GM18519 (cell line): ENCODE results near the gene DUSP18.
"Not testable (repeated sequence)": the region's sequence is repeated elsewhere in the genome, so short reads cannot be mapped to it uniquely, and the experiment has no call there.

Experiments
- ATAC-seq: cut with Tn5 transposase; IDR thresholded peaks from one replicate; pipeline ENCODE4 v1.9.1; 2021; ENCODE audit warnings: mild to moderate bottlenecking, moderate library complexity; ENCODE audit not compliant: unreplicated experiment, low FRiP score

DUSP18 gene

GRCh38 chr22:30680991-30681770 lies 13.5 kb upstream of the DUSP18 start:
- no peak for ATAC-seq

GRCh38 chr22:30679895-30680690 lies 12.4 kb upstream of the DUSP18 start:
- ATAC-seq, result not testable (repeated sequence)

- ATAC-seq, result not testable (repeated sequence)
These were observed 8.9 kb upstream of the DUSP18 start for GRCh38 chr22:30676565-30676964.

- no peak for ATAC-seq
These were observed 7.8 kb upstream of the DUSP18 start for GRCh38 chr22:30675436-30675835.

- ATAC-seq, result no peak
These were observed 6.8 kb upstream of the DUSP18 start for GRCh38 chr22:30674482-30674881.

GRCh38 chr22:30673136-30673535 lies 5.5 kb upstream of the DUSP18 start:
- ATAC-seq, result no peak

DNA sequence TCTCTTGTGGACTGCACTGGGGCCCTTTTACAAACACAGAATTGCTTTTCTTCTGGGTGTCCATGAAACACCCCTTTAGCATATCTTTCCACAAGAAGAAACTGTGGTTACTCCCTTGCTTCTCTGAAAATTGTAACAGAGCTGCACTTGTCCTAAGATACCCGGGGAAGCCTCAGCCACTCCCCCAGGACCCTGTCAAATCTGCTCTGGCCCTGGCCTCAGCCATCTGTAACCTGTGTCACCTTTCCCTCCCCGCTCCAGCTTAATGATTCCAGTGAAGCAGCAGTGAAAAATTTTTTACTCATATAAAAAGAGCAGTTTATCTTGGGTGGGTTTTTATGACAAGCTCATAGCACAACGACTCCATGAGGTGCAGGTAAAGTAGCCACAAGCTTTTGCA lies 3.4 kb upstream of the DUSP18 start:
- ATAC-seq, result no peak

- ATAC-seq, result no peak
These were observed 673 bp upstream of the DUSP18 start for GRCh38 chr22:30668386-30668710.

GRCh38 chr22:30667107-30667493 lies 575 bp downstream of the DUSP18 start:
- no peak for ATAC-seq

DNA sequence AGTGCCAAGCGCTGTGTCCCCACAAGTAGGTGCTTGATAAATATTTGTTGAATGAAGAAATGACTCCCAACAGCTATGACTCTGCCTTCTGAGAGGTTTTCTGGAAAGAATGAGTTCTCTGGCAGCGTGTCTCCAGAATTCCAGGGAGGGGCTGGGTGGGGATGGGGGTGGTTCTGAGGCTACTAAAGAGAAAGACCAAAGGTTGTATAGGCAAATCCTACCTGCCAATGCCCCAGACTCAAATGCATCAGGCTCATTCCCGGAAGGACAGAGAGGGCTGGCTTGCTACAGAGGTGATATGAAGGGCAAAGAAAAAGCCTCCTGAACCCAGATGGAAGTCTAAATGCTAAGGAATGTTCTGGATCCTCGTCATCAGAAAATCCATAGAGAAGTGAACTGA lies 1.9 kb downstream of the DUSP18 start:
- no peak for ATAC-seq

DNA sequence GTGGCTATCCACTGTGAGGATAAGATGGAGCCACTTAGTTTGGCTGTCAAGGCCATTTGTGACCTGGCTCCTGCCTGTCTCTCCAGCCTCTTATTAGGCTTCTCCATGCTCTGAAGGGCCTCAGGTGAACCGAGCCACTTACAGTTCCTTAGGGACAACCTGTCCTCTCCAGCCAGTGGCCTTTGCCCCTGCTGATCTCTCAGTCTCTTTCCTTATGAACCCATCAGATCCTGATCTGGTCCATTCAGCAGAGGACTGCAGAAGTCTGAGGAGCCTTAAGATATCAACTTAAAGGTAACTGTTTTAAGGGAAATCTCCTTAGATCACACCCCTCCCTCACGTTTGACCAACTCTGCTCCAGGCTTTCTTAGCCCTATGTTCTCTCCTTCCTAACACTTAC lies 2.4 kb downstream of the DUSP18 start:
- ATAC-seq, result no peak

GRCh38 chr22:30664798-30665197 lies 2.9 kb downstream of the DUSP18 start:
- no peak for ATAC-seq

DNA sequence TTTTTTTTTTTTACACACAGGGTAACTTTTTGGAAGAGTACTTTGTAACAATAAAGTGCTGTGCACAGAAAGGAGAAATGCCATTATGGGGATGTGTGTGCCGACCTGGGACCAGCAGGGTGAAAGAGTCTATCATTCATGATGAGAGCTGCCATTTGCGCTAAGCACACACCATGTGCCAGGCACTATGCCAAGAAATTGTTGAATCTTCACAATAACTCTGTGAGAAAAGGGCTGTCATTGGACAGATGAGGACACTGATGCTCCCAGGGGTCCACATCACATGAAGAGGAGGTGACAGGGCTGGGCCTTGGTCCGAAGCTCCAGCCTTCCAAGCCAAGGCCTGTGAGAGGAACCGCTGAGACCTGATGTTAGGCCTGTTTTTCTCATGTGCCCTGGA lies 5.6 kb downstream of the DUSP18 start:
- ATAC-seq, result no peak

DNA sequence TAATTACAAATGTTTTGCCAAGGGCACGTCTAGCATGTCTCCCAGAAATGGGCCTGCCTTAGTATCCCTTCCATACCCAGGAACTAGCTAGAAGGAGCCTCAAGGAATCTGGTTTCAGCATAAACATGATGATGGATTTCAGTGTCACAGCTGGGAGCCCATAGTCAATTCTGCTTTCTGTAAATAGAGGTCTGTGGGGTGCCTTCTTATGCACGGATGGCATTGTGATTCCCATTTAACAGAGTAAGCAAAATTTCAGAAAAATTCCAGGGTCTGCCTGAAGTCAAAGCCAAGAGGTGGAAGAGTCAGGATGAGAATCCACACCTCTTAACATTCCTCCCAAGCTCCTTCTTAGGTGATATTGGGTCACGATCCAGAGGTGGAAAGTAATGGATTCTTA lies 12.1 kb downstream of the DUSP18 start:
- ATAC-seq, result no peak

DNA sequence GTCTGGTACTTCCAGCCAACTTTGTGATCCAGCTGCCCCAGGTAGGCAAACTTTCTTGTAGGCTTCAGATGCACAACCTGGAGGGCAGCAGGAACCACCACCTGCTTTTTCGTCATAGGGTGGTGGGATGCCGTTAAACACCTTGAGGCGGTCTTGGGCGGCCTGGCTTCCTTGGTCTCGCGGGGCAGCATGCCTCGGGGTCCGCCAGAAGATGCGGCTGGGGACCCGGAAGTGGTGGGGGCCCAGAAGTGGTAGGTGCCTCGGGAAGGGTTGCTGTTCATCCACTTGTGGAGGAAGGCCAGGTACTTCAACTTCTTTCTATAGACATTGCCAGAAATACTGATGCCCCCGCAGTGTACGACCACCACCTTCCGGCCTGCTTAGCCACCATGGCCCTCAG lies 13.3 kb downstream of the DUSP18 start:
- no peak for ATAC-seq

DNA sequence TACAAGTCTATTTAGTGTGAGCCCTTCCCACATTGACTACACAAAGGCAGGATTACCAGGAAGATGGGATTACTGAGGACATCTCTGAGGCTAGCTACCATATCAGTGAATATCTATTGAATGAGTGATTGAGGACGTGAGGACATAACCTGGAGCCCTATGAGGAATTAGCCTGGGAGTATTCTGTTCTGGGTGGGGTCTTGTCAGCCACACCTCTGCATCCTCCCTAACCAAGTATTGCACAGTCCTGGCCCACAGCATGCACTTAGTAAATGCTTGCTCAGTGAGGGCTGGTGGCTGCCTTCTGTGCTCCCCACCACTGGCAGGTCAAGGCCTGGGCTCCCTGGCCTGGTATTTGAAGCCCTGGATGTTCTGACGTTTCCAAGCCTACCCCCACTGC lies 14.8 kb downstream of the DUSP18 start:
- no peak for ATAC-seq

DNA sequence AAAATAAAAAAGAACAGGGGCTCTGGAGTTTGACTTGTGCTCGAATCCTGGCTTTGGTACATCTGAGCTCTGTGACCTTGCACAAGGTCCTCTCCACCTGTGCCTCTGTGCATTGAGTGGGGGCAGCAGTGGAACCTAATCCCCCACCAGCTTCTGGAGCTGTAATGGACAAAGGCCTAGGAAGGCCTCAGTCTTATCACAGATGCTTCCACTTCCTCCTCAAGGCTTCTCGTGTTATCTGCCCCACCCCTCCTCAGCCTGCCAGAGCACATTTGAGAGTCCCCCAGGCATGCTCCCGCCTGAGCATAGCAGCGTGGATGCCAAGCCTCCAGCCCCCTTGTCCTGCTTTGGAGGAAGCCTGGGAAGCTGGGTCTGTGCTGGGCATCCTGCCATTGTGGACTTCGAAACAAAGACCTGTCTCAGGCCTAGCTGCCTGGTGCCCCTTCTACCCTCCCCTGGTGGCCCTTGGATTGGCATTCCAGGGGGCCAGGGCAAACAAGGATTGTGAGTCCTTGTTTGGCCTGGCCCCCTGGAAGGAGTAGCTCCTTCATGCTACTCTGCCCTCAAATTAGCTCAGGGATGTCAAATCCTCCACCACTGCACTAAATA lies 17.1 kb downstream of the DUSP18 start:
- ATAC-seq, result no peak

DNA sequence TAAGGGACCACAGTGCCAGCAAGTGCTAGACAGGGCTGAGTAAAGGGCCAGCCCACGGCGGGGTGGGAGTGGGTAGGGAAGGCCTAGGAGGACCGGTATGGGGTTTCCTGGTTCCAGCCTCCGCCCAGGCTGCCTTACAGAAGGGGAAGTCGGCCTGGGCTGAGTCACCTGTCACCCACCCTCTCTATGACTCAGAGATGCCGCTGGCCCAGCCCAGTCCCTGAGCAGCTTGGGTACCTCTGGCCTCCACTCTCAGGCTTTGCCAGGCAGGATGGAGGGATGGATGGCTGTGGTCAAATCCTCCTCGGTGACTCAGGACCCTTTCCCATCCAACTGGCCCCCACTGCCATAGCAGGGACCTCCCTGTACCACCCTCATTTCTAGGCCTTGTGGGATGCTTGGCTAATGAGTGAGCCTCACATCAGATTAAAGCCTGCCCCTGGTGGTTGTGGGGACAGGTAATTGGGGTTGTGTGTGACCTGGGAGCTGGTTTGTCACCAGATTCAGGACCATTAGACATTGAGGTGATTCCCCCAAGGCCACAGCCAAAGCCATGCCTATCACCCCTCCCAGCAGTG lies 18.2 kb downstream of the DUSP18 start:
- no peak for ATAC-seq

- no peak for ATAC-seq
These were observed 18.9 kb downstream of the DUSP18 start for GRCh38 chr22:30648825-30649224.

DNA sequence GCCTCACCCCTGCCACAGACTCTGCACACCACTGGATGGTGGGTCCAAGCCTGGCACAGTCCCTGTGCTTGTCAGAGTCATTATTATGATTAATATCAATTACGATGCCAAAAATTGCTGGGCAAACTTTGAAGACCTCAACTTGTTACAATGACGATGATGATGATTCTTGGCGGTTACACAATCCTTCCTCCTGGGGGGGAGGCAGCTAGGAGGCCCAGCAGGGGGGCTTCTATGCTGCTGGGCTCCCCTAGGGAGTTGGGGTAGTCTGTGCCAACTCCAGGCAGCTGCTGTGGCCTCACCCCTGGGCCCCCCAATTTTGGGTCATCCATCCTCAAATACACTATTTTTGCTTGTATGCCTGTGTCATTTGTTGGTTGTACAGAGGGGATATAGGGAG lies 20.1 kb downstream of the DUSP18 start:
- ATAC-seq, result no peak

- no peak for ATAC-seq
These were observed 21.0 kb downstream of the DUSP18 start for GRCh38 chr22:30646518-30647160.
